GM18951 (cell line): ENCODE data around the gene BTAF1.

Experiments
- POLR2A ChIP-seq: IDR thresholded peaks from 4 replicates; pipeline ENCODE4 v1.6.1; 2011; ENCODE audit warnings: mild to moderate bottlenecking; ENCODE audit not compliant: insufficient read length, insufficient read depth; ENCODE audit errors: extremely low read depth
- in situ Hi-C: fragments of 300-500 bp; cut with MboI; formaldehyde crosslinking; loops from one replicate; pipeline ENCODE4 v1.12.0; 2022; ENCODE audit warnings: low sequenced_read_pairs, mixed read lengths, inconsistent platforms; ENCODE audit not compliant: unreplicated experiment

BTAF1 gene

DNA sequence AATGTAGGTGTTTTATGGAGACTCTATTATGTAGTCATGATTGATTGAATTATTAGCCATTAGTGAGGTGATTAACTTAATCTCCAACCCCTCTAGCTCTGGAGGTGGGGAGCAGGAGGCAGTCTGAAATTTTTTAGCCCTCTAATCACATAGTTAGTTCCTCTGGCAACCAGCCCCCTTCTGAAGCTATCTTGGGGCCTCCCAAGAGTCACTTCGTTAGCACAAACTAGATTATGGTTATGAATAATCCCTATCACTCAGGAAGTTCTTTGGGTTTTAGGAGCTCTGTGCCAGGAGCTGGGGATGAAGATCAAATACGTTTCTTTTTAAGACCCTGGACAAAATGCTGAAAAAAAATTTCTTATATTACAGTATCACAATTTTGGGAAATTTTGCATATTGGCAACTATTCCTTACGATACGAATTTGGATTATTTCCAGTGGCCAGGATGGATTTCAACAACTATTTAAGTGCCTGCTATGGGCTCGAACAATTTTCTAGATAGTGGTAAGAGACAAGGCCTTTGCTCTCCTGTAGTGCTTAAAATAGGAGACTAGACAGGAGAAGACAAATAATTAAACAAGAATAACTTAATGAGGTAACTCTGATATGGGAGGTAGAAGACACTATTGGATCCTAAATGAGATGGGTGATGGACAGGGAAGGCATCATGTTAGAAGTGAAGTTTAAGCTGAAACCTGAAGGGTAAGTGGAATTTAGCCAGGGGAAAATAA, 52.9 kb downstream of the BTAF1 start:
- in situ Hi-C loops: no loop called here
- no peak for TF ChIP-seq POLR2A

- in situ Hi-C loops: no loop called here
Measured at GRCh38 chr10:91977491-91977890, 53.9 kb downstream of the BTAF1 start.

DNA sequence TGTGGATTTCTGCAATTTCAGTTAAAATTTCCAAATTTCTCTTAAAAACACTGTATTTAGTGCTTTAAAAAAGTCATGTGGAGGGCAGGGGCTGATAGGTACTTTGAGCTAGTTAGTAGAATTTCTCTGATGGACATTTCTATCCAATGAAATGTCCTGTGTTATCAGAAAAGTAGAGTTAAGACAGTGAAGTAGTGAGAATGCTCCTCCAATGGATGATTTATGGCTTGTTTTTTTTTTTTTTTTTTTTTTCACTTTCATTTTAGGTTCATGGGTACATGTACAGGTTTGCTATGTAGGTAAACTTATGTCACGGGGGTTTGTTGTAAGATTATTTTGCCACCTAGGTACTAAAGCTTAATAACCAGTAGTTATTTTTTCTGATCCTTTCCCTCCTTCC, 55.0 kb downstream of the BTAF1 start:
- in situ Hi-C loops: no loop called here
- TF ChIP-seq POLR2A: no peak

More at GRCh38 chr10:91977491-91977890, 53.9 kb downstream of the BTAF1 start:
- no peak for TF ChIP-seq POLR2A

- in situ Hi-C loops: no loop called here
- no peak for TF ChIP-seq POLR2A
Measured at GRCh38 chr10:91980319-91980718, 56.7 kb downstream of the BTAF1 start.

DNA sequence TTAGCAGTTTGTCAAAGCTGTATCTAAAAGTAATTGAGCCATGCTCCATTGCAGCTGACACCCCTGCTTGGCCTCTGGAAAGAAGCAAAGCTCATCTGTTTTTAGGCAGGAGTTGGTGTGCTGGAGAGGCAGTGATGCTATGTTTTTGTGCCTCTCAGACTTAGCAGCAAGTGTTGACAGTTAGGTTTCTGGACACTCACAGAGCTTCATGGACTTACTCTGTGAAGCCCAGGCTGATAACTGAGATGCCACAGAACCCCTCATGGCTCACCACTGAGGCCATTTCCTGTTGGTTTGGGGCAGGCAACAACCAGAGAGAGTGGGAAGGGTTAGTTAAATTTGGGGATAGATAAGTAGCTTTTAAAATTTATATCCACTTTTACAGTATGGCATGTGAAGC, 59.8 kb downstream of the BTAF1 start:
- in situ Hi-C loops: no loop called here
- TF ChIP-seq POLR2A: no peak

- TF ChIP-seq POLR2A: no peak
- in situ Hi-C loops: no loop called here
Measured at GRCh38 chr10:91987397-91988037, 63.9 kb downstream of the BTAF1 start.

DNA sequence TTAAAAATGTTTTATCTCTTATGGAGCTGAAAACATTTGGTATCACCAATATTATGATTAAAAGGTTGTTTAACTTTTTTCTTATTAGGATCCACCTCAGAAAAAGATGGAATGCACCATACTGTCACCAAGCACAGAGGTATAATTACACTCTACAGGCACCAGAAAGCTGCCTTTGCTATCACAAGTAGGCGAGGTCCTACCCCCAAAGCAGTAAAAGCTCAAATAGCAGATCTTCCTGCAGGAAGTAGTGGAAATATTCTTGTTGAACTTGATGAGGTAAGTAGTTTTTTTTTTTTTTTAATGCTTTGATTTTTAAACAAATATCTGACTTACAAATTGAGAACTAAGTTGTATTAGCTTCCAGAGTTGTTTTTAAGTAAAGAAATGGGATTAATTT, 68.5 kb downstream of the BTAF1 start:
- no peak for TF ChIP-seq POLR2A
- in situ Hi-C loops: no loop called here

GRCh38 chr10:91996266-91996665, 72.7 kb downstream of the BTAF1 start:
- in situ Hi-C loops: no loop called here
- no peak for TF ChIP-seq POLR2A

DNA sequence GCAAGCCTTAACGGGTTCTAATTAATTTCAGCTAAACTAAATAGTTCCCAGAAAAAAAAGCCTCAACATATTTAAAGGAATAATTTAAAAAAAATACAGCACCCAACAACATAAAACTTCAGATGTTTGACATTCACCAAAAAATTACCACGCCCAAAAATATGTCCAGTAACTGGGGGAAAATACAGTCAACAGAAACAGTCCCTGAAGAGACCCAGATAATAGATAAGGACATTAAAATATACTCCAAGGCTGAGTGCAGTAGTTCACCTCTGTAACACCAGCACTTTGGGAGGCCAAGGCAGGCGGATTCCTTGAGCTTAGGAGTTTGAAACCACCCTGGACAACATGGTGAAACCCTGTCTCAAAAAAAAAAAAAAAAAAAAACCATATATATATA, 78.0 kb downstream of the BTAF1 start:
- in situ Hi-C loops: no loop called here
- no peak for TF ChIP-seq POLR2A

DNA sequence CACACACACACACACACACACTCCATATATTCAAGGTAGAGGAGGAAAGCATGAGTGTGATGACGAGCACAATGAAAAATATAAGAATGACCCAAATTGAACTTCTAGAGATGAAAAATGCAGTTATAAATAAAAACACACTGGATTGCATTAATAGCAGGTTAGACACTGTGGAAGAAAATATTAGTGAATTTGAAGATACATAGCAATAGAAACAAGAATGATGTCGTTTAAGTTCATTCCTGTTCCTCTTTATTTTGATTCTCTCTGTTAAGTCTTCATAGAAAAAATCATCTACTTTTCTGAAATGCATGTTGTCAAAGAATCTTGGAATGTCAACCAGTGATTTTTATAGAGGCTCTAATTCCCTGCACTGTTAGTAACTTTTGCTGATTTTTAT, 78.4 kb downstream of the BTAF1 start:
- in situ Hi-C loops: no loop called here
- TF ChIP-seq POLR2A: no peak

DNA sequence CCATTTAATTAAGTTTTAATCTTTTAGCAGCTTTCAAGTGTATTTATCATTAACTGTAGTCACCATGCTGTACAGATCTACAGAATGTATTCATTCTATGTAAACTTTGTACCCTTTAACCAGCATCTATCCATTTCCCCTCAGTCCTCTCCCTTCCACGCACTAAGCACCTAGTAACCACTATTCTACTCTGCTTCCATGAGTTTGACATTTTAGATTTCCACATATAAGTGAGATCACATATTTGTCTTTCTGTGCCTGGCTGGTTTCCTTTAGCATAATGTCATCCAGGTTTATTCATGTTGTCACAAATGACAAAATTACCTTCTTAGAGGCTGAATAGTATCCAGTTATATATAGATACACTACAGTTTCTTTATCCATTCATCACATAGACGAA, 79.7 kb downstream of the BTAF1 start:
- TF ChIP-seq POLR2A: no peak
- in situ Hi-C loops: no loop called here

DNA sequence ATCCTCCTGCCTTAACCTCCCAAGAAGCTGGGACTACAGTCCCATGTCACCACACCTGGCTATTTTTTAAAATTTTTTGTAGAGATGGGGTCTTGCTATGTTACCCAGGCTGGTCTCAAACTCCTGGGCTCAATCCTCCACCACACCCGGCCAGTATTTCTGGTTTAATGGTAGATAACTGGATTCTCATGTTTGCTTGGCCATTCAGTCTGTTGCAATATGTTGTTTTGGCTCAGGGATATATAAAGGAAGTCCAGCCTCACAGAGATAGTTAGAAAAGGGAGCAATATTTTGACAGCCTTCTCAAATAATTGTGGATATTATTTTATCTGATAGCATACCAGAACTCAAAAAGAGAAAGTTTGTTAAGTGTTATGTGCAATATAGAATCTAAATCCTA, 82.4 kb downstream of the BTAF1 start:
- no peak for TF ChIP-seq POLR2A
- in situ Hi-C loops: no loop called here

DNA sequence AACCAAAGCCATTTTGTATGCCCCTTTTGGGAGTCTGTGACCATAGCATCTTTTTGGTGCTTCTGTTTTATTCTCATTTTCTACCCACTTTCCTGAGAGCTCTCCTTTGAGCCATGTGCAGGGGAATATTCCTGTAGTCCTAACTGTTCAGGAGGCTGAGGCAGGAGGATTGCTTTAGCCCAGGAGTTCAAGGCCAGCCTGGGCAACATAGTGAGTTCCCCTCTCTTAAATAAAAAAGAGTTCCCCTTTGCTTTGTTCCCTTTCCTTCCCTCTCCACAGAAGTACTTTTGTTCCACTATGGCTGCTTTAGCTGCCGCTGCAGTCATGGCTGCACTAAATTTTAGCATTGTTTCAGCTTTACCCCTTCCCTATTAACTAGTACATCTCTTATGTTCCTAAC, 85.9 kb downstream of the BTAF1 start:
- no peak for TF ChIP-seq POLR2A
- in situ Hi-C loops: no loop called here

DNA sequence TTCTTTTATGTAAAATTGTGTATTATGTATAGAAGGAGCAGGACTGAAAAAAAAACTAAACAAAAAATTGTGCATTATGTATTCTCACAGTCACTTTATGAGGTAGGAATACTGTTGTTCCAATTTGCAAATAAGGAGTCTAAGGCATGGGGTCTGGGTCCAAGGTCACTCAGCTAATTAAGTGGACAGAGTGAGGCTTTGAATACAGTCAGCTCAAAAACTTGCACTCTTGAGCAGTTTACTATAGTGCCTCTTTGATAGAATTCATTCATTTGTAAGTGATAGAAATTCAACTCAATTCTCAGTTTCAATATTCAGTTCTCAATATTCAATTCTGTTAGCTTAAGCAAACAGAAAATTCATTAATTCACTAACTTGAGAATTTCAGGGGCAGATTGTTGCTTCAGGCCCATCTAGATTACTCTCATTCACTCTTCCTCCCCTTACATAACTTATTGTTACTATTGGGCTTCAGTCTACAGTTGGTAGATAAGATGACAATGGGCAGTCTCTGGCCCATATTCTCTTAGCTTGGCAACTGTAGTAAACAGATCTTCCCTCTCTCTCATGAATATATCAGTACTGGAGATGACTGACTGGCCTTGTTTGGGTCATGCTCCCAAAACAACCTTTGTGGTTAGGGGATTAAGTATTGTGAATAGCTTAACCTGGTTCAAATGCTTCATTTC, 86.6 kb downstream of the BTAF1 start:
- in situ Hi-C loops: no loop called here
- no peak for TF ChIP-seq POLR2A
